NB4 (cell line): ENCODE data around the gene GSTK1.

Source experiments
- POLR2A ChIP-seq: IDR thresholded peaks from 2 replicates; pipeline ENCODE4 v1.6.1; 2011; ENCODE audit warnings: mild to moderate bottlenecking; ENCODE audit not compliant: insufficient read length; ENCODE audit errors: extremely low read depth
- TF ChIP-seq, protein P1 (sequence below): IDR thresholded peaks from one replicate; pipeline ENCODE4 v1.5.1; 2012; ENCODE audit warnings: low read depth, low read length
- TF ChIP-seq, protein P2 (sequence below): IDR thresholded peaks from 2 replicates; pipeline ENCODE4 v1.6.1; 2011; ENCODE audit warnings: low read depth, low read length

DNA sequence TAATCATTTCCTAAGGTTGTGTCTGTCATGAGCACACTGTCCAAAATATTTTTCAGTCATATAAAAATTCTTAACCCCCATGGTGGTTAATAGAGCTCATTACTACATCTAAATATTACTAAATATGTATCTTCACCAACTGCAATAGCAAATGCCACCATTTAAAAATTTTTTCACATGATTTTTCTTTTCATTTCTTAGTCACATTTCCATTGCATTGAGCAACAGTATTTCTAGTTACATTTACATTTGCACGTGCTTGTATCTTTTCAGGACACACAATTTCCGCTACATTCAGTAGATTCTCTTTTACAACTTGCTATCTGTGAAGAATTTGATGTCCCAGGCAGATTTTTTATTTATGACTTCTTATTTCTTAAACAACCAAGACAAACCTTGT lies 46.6 kb upstream of the GSTK1 start:
- TF ChIP-seq, protein P1, sequence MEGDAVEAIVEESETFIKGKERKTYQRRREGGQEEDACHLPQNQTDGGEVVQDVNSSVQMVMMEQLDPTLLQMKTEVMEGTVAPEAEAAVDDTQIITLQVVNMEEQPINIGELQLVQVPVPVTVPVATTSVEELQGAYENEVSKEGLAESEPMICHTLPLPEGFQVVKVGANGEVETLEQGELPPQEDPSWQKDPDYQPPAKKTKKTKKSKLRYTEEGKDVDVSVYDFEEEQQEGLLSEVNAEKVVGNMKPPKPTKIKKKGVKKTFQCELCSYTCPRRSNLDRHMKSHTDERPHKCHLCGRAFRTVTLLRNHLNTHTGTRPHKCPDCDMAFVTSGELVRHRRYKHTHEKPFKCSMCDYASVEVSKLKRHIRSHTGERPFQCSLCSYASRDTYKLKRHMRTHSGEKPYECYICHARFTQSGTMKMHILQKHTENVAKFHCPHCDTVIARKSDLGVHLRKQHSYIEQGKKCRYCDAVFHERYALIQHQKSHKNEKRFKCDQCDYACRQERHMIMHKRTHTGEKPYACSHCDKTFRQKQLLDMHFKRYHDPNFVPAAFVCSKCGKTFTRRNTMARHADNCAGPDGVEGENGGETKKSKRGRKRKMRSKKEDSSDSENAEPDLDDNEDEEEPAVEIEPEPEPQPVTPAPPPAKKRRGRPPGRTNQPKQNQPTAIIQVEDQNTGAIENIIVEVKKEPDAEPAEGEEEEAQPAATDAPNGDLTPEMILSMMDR: no peak
- TF ChIP-seq, protein P2, sequence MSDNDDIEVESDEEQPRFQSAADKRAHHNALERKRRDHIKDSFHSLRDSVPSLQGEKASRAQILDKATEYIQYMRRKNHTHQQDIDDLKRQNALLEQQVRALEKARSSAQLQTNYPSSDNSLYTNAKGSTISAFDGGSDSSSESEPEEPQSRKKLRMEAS: no peak
- no peak for TF ChIP-seq POLR2A
